Measurements from ENCODE around the gene LY6G6D.

The LY6G6D gene, protein sequence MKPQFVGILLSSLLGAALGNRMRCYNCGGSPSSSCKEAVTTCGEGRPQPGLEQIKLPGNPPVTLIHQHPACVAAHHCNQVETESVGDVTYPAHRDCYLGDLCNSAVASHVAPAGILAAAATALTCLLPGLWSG

DNA sequence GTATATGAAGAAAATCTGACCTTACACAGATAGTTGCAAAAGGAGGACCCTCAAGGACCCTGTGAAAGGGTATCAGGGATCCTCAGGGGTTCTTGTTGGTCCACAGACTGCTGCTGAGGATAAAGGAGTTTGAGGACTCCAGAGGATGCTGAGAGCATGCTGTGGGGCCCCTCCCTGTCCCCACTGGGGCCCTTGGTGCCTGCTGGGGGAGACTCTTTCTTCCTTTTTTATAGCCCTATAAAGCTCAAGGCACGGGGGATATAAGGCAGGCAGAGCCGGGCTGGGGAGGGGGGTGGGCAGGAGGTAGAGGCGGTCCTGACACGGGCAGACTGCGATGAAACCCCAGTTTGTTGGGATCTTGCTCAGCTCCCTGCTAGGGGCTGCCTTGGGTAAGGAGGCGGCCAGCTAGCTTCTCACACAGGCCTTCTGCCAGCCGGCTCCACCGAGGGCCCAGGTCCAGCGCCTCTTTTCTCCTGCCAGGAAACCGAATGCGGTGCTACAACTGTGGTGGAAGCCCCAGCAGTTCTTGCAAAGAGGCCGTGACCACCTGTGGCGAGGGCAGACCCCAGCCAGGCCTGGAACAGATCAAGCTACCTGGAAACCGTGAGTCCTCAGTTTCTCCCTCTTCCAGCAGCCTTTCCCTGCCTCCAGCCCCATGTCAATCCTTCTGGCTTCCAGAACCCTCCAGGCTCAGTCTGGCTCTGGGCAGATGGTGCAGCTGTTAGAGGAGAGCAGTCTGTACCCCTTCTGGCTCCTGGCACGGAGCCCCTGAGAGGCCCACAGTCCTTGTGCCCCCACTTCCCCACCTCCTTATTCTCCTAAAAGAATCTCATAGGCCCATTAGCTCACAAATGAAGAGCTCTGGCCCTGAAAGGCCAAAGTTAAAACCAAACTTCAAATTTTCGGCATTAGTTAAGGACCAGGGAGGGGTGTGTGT, at the start of gene LY6G6D:
TSS of gene LY6G6D (plus strand) at position 327 of the 937 bp plus-strand sequence. CDS start at position 335, 8 bp downstream.
- DNase-seq = no peak

DNA sequence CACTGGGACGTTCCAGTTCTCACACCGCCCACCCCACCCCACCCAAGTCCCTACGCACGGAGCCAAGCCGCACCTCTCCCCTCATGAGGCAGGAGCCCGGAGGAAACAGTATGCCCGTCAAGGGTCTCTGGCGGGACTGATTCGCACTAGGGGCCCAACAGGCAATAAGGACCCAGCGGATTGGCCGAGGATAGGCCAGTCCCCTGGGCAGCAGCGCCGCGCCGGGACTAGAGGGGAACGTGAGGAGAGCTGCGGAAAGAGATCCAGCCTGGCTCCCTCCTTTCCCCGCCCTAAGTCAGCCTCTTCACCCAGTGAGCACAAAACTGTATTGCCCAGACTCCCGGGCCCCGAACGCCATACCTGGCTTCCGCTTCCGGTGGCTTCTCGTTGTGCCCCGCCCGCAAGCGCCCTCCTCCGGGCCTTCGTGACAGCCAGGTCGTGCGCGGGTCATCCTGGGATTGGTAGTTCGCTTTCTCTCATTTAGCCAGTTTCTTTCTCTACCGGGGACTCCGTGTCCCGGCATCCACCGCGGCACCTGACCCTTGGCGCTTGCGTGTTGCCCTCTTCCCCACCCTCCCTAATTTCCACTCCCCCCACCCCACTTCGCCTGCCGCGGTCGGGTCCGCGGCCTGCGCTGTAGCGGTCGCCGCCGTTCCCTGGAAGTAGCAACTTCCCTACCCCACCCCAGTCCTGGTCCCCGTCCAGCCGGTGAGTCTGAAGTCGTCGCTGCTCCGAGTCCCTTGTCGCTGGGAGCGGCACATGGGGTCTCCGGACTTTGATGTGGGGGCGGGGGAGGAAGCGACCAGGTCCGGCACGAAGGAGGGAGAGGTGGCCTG, 49.4 kb upstream of the LY6G6D start, which contains the start of gene CSNK2B:
TSS of gene CSNK2B (plus strand) at position 580 of the 836 bp plus-strand sequence. CDS start 752 bp downstream, outside the sequence.
- DNase-seq = peak; percentile 44

DNA sequence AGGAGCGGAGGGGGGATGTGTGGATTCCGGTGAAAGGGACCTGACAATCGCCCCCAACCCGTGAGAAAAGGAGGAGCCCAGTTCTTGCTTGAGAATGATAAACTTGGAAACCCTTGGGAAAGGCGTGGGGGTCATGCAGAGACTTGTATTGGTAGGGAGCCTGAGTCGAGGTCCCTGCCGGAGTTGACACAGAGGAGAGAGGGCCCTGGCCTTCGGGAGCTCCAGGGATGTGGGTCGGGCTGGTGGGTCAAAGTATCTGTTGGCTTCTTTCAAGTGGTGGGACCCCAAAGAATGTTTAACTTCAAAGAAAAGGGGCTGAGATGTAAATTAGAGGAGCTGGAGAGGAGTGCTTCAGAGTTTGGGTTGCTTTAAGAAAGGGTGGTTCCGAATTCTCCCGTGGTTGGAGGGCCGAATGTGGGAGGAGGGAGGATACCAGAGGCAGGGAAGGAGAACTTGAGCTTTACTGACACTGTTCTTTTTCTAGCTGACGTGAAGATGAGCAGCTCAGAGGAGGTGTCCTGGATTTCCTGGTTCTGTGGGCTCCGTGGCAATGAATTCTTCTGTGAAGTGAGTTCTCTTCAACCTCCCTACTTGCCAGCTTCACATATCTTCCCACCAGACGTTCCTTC, 48.7 kb upstream of the LY6G6D start:
- no peak for DNase-seq

DNA sequence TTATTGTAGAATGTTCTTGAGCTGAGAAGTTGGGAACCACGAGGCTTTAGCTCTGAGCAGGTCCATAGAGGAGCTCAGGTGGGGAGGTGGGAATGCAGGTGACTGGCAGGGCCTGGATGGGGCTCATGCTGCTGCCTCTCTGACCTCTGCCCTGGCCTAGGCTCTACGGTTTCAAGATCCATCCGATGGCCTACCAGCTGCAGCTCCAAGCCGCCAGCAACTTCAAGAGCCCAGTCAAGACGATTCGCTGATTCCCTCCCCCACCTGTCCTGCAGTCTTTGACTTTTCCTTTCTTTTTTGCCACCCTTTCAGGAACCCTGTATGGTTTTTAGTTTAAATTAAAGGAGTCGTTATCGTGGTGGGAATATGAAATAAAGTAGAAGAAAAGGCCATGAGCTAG, 45.5 kb upstream of the LY6G6D start, which contains the start of gene LY6G5B:
TSS of gene LY6G5B (plus strand) at position 301 of the 400 bp plus-strand sequence. CDS start 975 bp downstream, outside the sequence.
- DNase-seq = no peak

DNA sequence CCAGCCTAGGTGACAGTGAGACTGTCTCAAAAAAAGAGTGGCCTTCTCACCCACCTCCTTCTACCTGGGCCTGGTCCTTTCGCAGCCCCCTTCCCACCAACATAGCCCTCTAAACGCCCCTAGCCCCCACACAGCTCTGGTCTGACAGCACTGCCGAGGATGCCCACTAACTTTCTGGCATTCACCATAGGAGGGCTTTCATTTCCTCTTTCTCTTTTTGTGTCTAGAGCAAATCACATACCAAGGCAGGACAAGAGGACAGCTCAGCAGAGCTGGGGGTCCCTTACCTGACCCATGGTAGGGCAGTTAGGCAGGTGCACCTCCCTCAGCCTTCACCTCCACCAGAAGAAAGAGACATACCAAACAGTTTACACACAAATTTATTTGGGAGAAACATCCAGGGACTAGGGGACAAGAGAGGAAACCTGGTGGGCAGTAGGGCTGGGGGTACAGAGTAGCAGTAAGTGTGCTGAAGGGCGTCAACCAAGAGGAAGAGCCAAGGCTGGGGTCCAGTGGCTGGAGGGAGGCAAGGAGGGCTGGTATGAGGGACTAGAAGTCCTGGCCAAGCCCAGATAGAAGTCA, 38.7 kb upstream of the LY6G6D start:
- DNase-seq = no peak

DNA sequence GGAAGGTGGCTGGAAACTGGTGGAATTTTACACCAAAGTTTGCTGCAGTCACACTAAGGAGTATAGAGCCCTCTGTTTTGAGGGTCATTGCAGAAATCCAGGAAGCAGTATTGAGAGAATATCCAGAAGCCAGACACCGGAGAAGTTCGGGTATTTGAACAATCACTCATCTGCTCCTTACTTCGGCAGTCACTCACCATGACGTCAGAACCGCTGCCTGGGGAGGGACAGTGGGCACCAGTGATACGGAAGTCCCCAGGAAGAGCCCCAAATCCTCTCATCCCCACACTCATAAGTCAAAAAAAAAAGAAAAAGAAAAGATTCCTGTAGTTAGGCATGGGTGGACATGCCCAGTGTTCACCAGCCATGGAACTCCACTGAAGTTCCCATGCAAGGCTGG, 38.2 kb upstream of the LY6G6D start:
- no peak for DNase-seq

DNA sequence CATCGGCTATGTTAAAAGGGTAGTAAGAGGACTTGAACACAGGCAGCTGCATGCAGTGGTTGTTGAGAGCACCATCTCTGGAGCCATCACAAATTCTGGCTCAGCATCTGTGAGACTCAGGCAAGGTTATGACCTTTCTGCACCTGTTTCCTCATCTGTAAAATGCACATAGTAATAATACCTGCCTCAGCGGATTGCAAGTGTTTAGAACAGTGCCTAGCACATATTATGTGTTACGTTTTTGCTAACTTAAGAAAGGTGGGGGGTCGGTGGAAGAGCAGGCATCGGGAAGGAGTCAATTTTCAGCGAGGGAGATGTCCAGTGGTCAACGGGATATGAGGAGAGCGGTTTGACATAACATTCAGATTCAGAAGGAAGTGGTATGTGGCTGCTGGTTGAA, 37.2 kb upstream of the LY6G6D start:
- no peak for DNase-seq

DNA sequence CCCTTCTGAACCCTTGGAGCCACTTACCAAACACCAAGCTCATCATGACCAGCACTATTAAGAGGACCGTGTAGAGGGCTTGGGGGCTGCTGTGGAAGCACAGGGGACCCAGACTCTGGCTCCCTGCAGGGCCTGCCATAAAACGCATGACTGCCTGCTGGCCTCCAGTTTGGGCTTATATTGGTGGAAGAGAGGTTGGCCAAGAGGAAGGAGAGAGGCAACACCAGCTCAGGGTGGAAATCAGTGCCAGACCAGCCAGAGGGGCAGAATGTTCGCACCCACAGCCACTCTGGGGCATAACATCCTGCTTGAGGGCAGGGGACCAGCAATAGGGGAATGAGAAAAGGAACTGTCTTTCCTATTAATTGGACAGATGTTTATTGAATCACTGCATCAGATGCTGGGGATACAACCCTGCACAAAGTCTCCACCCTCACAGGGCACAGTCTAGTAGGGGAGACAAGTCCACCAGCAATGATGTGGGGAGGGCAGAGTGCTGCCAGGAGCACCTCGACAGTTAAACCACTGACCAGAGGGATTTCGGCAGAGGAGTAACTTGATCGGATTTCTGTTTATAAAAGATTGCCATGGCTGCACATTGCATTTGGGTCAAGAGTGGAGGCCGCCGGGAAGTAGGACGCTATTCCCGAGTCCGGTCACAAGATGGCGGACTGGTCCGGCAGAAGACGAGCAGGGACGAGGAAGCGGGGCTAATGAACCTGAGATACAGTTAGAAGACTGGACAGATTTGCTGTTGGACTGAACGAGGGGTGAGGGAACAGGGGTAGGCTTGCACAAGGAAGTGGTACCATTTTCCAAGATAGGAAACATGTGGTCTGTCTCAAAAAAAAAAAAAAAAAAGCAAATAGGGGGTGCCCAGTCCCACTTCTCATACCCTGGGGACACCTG, 34.7 kb upstream of the LY6G6D start, which contains the start of gene LY6G5C:
TSS of gene LY6G5C (minus strand) at position 842 of the 909 bp plus-strand sequence. CDS start at position 148, 694 bp downstream.
- no peak for DNase-seq

DNA sequence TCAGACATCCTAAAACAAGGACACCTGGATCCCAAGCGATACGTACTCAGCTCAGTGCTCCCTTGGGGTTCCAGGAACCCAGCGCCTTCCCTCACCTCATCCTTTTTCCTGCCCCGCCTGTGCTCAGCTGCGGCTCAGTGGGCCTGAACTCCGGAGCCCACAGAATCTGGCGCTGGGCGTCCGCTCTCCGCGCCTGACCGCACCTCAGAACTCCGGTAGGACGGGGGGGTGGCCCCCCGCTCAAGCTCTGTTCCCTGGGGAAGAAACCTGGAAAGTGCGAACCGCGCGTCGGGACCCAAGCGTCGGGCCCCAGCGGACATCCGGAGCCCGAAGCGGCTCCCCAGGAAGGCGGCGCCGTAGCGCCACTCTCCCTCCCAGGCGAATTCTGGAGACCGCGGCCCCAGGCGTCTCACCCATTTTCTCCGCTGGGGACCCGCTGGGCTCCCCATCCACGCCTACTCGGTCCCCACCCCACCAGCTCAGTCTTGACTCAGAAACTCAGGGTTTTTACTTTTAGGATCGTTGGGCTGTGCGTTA, 33.9 kb upstream of the LY6G6D start:
- DNase-seq = no peak

DNA sequence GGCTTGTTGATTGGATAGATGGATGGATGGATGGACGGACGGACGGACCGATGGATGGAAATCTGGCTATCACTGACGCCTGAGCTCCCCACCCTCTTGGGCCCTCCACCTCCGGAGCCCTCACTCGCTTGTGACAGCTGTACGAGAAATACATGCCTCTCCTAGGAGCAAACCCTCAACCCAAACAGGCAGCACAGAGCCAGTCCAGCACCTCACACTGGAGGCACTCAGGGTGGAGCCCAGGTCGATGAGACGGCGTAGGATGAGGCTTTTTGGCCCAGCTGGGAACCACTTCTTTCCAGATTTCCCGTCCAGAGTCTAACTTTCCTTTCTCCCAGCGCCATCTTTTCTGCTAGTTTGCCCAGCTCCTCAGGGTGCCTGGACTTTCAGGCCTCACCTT, 31.6 kb upstream of the LY6G6D start:
- no peak for DNase-seq

DNA sequence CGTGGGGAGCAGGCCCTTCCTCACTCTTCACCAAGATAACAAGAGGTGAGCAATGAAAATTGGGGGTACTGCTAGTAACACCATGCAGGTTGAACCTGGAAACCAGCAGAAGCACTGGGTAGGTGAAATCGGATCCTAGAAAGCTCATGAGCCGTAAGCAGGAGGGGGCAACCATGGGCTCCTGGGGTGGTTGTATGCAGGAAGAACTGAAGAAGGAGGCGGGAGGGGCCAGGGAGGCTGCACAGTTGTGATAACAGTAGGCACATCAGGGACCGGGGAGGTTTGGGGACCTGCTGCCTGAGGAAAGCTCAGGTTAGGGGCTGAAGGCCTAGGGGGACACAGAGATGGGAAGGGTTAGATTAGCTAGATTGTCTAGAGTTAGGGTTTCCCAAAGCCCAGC, 28.7 kb upstream of the LY6G6D start:
- no peak for DNase-seq

DNA sequence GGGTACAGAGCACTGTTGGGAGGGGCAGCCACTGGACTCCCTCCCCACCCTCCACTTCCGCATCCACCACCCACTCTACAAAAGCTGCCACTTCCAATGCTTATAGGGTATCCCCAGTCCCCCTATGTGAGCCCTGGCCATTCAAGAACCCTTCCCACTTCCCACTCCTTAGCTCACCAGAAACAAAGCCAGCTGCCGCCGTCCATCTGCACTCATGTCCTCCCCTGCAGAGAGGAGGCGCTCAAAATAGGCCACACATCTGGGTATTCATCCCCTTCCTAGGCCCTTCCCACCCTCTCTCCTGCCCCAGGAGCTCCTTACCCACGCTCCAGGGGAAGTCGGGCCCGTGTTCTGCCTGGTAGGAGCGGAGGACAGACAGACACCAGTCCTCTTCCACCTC, 27.8 kb upstream of the LY6G6D start:
- no peak for DNase-seq

DNA sequence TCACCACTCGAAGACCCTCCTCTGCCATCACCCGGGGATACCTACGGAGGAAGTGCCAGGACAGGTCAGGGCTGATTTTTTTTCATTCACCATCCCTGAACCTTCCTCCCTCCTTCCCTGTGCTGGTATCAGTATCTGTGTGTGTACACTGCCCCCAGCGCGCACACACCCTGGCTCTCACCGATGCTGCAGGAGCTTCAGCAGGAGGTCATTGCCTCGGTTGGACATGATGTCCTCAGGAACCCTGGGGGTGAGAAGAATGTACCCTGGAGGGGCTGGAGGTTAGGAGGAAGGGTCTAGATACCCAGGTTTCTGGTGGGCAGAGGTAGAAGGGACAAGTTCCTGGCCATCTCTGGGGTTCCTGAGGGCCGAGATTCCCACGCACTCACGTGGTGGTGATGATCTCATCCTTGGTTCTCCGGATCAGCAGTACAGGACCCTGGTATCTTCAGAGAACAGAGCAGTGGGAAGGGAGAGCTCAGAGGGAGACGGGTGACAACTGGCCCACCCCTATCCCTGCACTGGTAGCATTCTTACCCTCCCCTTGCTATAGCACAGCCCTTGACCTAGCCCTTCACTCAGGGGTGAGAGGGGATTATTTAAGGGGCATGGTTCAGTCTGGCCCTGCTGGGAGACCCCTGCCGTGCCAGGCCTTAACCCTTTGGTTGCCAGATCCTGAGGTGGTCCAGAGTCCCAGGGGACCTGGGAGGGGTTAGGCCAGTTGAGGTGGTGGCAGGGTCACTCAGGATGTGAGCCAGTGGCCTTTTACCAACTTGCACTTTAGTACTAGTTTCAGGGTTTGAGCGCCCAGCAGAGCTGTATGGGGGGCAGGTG, 27.1 kb upstream of the LY6G6D start:
- no peak for DNase-seq

DNA sequence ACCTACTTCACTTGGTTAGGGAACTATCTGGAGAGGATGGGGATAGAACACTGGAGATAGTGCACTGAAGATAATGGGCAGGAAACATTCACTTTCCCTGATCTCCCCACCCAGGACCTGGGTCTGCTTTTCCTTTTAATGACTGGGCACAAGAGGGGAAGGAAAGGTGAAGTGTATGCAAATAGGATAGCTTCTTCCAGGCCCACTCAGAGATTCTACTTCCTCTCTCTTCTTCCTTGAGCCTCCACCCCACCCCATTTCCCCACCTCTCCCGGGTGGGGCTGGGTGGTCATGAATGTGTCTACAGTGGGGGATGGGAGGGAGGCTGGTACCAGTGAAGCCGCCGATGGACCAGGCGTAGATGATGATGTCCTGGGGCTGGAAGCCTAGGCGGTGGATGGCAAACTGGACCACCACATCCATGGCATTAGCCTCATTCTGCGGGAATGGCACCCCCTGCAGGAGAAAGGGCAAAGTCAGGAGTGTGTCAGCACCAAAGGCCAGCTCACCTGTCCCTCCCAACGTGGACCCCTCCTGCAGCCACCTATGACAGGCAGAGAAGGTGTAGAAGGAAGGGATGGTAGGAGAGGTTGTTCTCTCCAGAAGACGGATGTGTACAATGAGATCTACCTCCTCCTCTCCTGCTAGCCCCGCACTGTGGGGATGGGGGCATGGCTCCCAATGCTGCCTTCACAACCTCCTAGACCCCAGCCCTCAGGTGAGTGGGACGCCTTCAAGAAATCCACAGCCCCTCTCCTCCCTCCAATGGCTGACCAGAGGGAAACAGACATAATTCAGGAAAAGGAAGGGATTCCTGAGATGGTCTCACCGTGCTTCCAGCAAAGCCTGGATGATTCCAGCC, 25.7 kb upstream of the LY6G6D start:
- DNase-seq = no peak

DNA sequence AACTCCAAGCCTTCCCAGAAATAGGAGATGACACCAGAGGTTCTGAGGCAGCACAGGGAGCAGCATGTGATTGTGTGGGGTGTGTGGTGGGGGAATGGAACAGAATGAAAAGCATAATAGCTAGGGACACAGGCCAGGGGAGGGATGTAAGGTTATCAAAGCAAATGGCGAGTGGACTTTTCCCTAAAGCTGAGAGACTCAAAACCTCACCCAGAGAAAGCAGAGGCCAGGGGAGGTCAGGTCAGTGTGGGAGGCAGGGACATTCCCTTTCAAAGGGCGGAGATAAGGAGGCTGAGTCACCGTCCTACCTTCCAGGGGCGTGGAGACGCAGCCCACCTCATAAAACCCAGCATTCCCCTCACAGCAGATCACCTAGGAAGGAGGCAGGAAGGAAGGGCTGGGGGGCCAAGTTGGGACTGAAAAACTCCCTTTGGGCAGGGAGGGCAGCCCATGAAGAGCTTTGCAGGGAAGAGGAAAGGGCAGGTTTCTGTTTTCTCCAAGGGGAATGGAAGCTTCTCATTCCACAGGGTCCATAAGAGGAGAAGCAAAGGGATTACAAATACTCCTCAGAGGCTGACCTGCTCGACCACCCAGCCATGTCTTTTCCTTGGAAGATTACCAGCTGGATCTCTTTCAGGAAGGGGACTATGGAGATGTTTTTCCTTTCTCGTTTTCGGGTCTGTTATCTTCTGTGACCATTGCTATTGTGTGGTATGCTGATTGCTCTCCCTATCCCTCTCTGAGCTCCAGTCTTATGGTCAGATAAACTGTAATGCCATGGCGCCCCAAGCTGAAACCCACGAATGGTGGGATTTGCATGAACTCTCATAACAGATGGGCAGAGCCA, 24.7 kb upstream of the LY6G6D start:
- no peak for DNase-seq

DNA sequence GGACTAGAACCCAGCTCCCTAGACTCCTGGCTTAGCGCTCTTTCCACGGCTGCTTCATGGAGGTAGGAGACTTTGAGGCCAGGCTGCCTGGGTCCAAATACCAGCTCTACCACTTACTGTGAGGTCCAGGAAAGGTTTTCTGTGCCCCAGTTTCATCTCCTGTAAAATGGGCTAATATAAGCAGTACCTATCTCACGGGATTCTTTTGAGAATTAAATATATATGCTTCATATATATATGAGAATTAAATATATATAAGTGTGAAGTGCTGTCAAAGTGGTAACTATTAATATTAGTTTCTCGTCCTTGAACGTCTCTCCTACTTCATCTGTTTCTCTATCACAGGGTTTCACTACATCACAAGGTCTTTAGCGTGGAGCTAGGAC, 24.1 kb upstream of the LY6G6D start:
- no peak for DNase-seq

DNA sequence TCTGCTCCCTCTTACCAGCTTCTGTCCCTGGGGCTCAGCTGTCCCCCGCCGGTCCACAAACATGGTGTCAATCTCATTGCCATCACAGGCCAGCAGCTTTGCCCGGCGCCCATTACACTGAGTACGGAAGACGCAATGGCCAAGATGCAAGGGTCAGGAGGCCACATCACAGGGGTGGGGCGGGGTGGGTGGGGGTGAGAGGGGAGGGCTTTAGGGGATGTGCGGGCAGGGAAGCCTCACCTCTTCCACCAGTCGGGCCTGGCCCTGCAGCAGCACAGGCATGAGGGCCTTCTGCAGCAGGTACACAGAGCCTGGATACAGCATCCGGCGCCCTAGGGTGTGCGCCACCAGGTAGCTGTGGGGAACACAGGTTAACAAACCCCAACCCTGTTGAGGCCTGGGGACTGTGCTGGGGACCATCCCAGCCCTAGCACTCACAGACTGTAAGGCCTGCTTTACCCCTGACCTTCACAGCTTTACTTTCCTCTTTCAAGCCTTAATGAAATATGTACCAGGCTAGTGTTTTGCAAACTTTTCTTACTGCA, 23.5 kb upstream of the LY6G6D start:
- DNase-seq = no peak

DNA sequence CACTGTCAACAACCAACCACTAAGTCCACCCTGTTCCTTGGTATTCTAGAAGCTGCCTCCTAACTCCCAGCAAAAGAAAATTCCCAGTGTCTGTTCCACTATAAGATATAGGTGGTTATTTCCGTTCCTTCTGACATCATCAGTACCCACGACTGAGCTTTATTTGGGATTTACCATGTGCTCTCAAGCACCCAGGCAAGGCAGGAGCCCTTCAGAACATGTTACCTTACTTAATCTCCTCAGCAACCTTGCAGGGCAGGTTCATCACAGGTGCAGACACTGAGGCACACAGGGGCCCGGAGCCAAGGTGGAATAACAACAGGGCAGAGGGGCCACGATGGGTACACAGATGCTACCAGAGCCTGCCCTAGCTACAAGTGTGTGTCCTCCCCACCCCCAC, 22.8 kb upstream of the LY6G6D start:
- DNase-seq = no peak
